IPS-15b (cell line): ENCODE results near the gene ADM2.

Experiments used
- H3K27me3 ChIP-seq: one replicate; pipeline ENCODE4 v1.6.1; 2013; ENCODE audit warnings: low read length; ENCODE audit not compliant: control insufficient read depth, insufficient read depth
- H3K36me3 ChIP-seq: one replicate; pipeline ENCODE4 v1.6.1; 2013; ENCODE audit warnings: low read length; ENCODE audit not compliant: control insufficient read depth, insufficient read depth
- H3K4me1 ChIP-seq: one replicate; pipeline ENCODE4 v1.6.1; 2013; ENCODE audit warnings: mild to moderate bottlenecking, low read length; ENCODE audit not compliant: control insufficient read depth, insufficient read depth
- H3K4me3 ChIP-seq: one replicate; pipeline ENCODE4 v1.5.1; 2013; ENCODE audit warnings: low read depth, low read length
- H3K9ac ChIP-seq: one replicate; pipeline ENCODE4 v1.6.1; 2013; ENCODE audit warnings: low read depth, mild to moderate bottlenecking, low read length
- H3K9me3 ChIP-seq: one replicate; pipeline ENCODE4 v1.6.1; 2013; ENCODE audit warnings: mild to moderate bottlenecking, low read length; ENCODE audit not compliant: control insufficient read depth, insufficient read depth

The ADM2 gene

DNA sequence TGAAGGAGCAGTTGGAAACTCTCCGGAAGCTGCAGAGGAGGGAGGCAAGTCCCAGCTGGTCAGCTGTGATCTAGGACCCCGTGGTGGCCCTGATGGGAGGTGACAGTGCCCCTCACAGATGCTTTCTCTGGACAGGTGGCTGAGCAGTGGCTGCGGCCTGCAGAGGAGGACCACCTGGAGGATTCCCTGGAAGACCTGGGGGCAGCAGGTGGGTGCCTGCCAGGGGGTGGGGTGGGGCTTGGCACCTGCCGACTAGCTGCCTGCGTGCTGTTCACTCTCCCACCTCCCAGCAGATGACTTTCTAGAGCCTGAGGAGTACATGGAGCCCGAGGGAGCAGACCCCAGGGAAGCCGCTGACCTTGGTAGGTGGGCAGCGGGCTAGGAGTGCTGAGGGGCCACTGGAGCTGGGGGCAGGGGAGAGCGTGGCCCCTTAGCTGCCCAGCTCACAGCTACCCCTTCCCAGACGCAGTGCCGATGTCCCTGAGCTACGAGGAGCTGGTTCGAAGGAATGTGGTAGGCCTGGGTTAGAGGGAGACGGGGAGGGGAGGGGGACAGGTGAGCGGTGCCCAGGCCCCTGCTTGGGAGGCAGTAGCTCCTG lies 41.0 kb downstream of the ADM2 start:
- Histone ChIP-seq H3K9me3 (no peaks in the 10 kb centered on the region), H3K36me3 (peaks cover 38% of the 10 kb centered on the region), H3K4me3 (no peak overlapping the region), H3K27me3 (peaks cover 4% of the 10 kb centered on the region), H3K9ac (no peak overlapping the region), H3K4me1 (no peaks in the 10 kb centered on the region)

- Histone ChIP-seq H3K4me3 (no peak overlapping the region), H3K27me3 (peaks cover 10% of the 10 kb centered on the region), H3K9me3 (no peaks in the 10 kb centered on the region), H3K36me3 (peaks cover 31% of the 10 kb centered on the region), H3K4me1 (no peaks in the 10 kb centered on the region), H3K9ac (no peak overlapping the region)
These were observed 41.6 kb downstream of the ADM2 start for GRCh38 chr22:50522806-50523438.

GRCh38 chr22:50523458-50523805 lies 42.1 kb downstream of the ADM2 start:
- peaks cover 29% of the 10 kb centered on the region for H3K36me3 ChIP-seq
- no peaks in the 10 kb centered on the region for H3K9me3 ChIP-seq
- no peak overlapping the region for H3K4me3 ChIP-seq
- H3K4me1 ChIP-seq, result no peaks in the 10 kb centered on the region
- peaks cover 15% of the 10 kb centered on the region for H3K27me3 ChIP-seq
- no peak overlapping the region for H3K9ac ChIP-seq

DNA sequence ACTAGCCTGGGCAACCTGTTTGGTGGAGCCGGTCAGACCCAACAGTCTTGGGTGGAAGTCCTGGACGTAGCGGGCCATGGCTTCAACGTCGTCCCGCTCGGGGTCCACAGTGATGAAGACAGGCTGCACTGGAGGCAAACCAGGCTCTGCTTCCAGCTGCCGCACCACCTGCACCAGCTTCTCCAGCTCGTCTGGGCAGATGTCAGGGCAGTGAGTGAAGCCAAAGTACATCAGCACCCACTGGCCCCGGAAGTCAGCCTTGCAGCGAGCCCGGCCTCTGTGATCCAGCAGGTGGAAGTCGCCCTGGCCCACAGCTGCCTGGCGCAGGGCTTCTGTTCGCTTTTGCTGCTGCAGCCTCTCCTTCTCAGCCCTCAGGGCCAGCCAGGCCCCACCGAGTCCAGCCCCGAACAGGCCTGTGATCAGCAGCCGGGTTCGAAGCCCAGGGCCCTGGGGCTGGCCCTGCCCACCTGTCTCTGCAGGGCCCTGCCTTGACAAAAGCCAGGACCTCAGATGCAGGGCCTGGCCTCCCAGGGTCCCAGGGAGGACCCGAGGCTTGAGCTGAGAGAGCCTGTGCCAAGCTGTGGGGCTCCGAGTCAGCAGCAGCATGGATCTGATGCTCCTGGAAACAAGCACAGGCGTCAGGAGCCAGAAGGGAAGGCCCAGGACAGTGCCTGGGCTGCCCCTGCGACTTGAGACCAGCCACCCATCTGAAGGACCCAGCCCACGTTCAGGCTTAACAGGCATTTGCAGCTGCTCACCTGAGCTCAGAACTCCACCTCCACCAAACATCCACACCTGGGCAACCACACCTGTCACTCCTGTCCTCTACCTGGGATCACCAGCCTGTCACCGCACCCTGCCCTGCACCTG lies 42.7 kb downstream of the ADM2 start:
- peak overlapping the region; percentile 87 for H3K9ac ChIP-seq
- peak overlapping the region; percentile 76 for H3K4me3 ChIP-seq
- H3K27me3 ChIP-seq, result peaks cover 22% of the 10 kb centered on the region
- no peaks in the 10 kb centered on the region for H3K4me1 ChIP-seq
- peaks cover 28% of the 10 kb centered on the region for H3K36me3 ChIP-seq
- no peaks in the 10 kb centered on the region for H3K9me3 ChIP-seq

DNA sequence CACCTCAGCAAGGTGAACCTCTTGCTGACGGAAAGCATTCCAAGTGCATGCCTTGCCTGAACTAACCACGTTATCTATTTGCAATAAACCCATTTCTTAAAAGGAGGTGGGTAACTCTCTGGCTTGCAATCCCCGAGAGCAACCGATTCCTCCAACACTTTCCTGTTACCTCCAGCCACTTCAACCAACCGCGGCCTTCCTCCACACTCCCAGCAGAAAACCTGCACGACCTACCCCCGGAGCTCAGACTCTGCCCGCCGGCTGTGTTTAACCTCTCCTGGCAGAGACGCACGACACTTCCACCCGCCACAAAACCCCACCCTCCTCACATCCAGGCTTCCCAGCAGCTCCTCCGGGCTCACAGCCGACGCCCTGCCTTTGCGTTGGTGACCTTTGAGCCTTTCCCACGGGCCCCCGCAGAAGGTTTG lies 43.3 kb downstream of the ADM2 start:
- H3K4me3 ChIP-seq, result peak overlapping the region; percentile 76
- peaks cover 28% of the 10 kb centered on the region for H3K27me3 ChIP-seq
- H3K9me3 ChIP-seq, result no peaks in the 10 kb centered on the region
- H3K36me3 ChIP-seq, result peaks cover 22% of the 10 kb centered on the region
- no peaks in the 10 kb centered on the region for H3K4me1 ChIP-seq
- peak overlapping the region; percentile 87 for H3K9ac ChIP-seq

GRCh38 chr22:50525104-50525857 lies 43.9 kb downstream of the ADM2 start, which contains the start of gene SCO2:
Gene SCO2 (minus strand): TSS chr22:50525598. CDS start chr22:50524411, 1,187 bp downstream.
- H3K4me1 ChIP-seq, result no peaks in the 10 kb centered on the region
- no peaks in the 10 kb centered on the region for H3K9me3 ChIP-seq
- peak within 1 kb of the TSS; percentile 87 for H3K9ac ChIP-seq
- peak within 1 kb of the TSS; percentile 76 for H3K4me3 ChIP-seq
- H3K36me3 ChIP-seq, result peaks cover 22% of the 10 kb centered on the region
- H3K27me3 ChIP-seq, result peaks cover 34% of the 10 kb centered on the region

GRCh38 chr22:50525858-50526107 lies 44.4 kb downstream of the ADM2 start:
- Histone ChIP-seq H3K9ac (peak overlapping the region; percentile 37), H3K27me3 (peaks cover 37% of the 10 kb centered on the region), H3K9me3 (no peaks in the 10 kb centered on the region)

DNA sequence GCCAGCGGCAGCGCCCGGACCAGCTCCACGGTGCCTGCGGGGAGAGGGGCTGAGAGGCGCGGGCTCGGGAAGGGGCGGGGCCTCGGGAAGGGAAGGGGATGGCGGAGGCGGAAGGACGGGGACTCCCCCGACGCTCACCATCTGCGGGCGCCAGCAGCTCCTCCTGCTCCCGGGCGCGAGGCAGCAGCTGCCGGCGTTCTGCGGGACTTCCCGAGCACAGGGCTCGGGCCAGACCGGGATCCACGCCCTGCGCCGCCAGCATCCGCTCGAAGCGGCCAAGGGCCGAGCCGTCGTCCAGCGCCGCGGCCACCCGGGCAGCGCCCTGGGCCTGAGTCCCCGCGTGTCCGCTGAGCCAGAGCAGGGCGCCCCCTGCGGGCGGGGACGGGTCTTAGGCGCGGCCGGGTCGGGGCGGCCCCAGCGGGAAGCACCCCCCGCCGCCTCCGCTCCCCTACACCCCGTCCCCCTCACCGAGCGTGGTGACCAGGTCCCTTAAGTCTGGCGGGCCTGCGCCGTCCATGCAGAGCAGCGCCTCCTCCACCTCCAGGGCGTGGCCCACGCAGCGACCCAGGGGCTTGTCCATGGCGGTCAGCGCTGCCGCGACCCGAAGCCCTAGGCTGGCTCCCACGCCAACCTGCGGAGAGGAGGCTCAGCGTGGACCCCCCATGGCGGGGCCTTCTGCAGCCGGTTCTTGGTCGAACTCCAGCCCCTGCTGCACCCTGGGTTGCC lies 44.9 kb downstream of the ADM2 start:
- peaks cover 42% of the 10 kb centered on the region for H3K27me3 ChIP-seq
- peaks cover 16% of the 10 kb centered on the region for H3K36me3 ChIP-seq
- H3K9ac ChIP-seq, result peak overlapping the region; percentile 37
- H3K4me3 ChIP-seq, result peak overlapping the region; percentile 76
- no peaks in the 10 kb centered on the region for H3K4me1 ChIP-seq
- no peaks in the 10 kb centered on the region for H3K9me3 ChIP-seq

More at GRCh38 chr22:50525858-50526107, 44.4 kb downstream of the ADM2 start:
- Histone ChIP-seq H3K36me3 (peaks cover 21% of the 10 kb centered on the region), H3K4me3 (peak overlapping the region; percentile 76), H3K4me1 (no peaks in the 10 kb centered on the region)

GRCh38 chr22:50526834-50527801 lies 45.8 kb downstream of the ADM2 start:
- Histone ChIP-seq H3K9me3 (no peaks in the 10 kb centered on the region), H3K4me1 (no peaks in the 10 kb centered on the region), H3K9ac (no peak overlapping the region), H3K27me3 (peaks cover 46% of the 10 kb centered on the region), H3K36me3 (peaks cover 10% of the 10 kb centered on the region), H3K4me3 (peak overlapping the region; percentile 76)

DNA sequence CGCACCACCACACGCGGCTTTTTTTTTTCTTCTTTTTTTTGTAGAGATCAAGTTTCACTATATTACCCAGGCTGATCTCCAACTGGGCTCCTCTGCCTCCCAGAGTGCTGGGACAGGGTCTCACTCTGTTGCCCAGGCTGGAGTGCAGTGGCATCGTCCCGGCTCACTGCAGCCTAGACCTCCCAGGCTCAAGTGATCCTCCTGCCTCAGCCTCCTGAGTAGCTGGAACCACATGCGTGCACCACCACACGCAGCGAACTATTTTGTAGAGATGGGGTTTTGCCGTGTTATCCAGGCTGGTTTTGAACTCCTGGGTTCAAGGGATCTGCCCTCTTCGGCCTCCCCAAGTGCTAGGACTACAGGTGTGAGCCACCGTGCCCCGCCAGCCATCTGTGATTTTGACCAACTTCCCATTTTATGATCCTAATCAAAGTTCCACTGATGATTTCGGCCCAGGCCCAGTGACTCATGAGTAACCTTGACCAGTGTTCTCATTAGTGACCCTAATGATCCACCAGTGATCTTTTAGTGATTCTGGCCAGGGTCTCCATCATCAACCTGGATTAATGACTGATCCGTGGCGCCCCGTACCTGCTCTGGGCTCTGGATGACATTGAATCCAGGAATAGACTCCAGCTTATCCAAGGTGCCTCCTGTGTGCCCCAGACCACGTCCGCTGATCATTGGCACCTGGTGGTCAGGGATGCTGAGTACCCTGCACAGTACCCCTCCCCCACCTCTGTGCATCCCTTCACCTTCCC lies 46.8 kb downstream of the ADM2 start:
- Histone ChIP-seq H3K9me3 (no peaks in the 10 kb centered on the region), H3K27me3 (peaks cover 55% of the 10 kb centered on the region), H3K4me1 (no peaks in the 10 kb centered on the region), H3K4me3 (no peak overlapping the region), H3K36me3 (peaks cover 7% of the 10 kb centered on the region), H3K9ac (no peak overlapping the region)
